Measurements from ENCODE around the gene USP36. TPM values are rescaled to one million over a fixed set of nuclear protein-coding genes. Genes with fewer than 3 reads are reported as not detected.
"Not testable (repeated sequence)": the region's sequence is repeated elsewhere in the genome, so short reads cannot be mapped to it uniquely, and the experiment has no call there.

The USP36 gene
- total RNA-seq, 1 experiment from 2014 or later = 113 TPM

GRCh38 chr17:78753316-78754250, 87.0 kb downstream of the USP36 start:
- ChIA-PET CTCF (no interaction called here), POLR2A (no interaction called here)
- H3K36me3 ChIP-seq (ENCODE audit: control insufficient read depth, insufficient read depth, low read length) = no peaks in the 10 kb centered on the region
- no peak overlapping the region for H3K4me3 ChIP-seq (ENCODE audit: low read depth in 2 of 2, low read length in 2 of 2)
- H3K27ac ChIP-seq (ENCODE audit: low read length) = no peak overlapping the region
- no peaks in the 10 kb centered on the region for H3K27me3 ChIP-seq (ENCODE audit: control insufficient read depth, insufficient read depth, low read length)
- ATAC-seq (no peak), DNase-seq (ENCODE audit: low read depth, low spot score) (no peak)
- no peak for TF ChIP-seq SIN3A (IDR thresholded peaks at IDR 0.05; ENCODE audit: borderline replicate concordance, insufficient read depth, low read depth, low read length)
- TF ChIP-seq CTCF (IDR thresholded peaks at IDR 0.05) = no peak
- no peak for TF ChIP-seq POLR2AphosphoS5 (IDR thresholded peaks at IDR 0.05; ENCODE audit: low read depth, low read length)
- no peak for TF ChIP-seq REST (IDR thresholded peaks at IDR 0.05; ENCODE audit: insufficient read depth in 1 of 2, low read depth in 2 of 2, low read length in 1 of 2)
- H3K4me1 ChIP-seq (ENCODE audit: control insufficient read depth, insufficient read depth, low read length) = peaks cover 2% of the 10 kb centered on the region; the same call in 1 of the 2 replicates
- in situ Hi-C loops (cut with HindIII; ENCODE audit: low pct_unique_long_range_greater_than_20kb, low sequenced_read_pairs) (no loop called here), intact Hi-C loops (cut with micrococcal nuclease; ENCODE audit: unreplicated experiment) (no loop called here)
- no TSS peak for BruUV-seq (replicated peaks)
- no peaks in the 10 kb centered on the region for H3K9me3 ChIP-seq (ENCODE audit: control insufficient read depth, insufficient read depth, low read depth, low read length)

- Histone ChIP-seq H3K9me3 (ENCODE audit: control insufficient read depth, insufficient read depth, low read depth, low read length) (no peaks in the 10 kb centered on the region), H3K27me3 (ENCODE audit: control insufficient read depth, insufficient read depth, low read length) (no peaks in the 10 kb centered on the region), H3K4me1 (ENCODE audit: control insufficient read depth, insufficient read depth, low read length) (0 out of 2 replicates have a peak, but pooled peaks cover 2% of the 10 kb centered on the region), H3K4me3 (ENCODE audit: low read depth in 2 of 2, low read length in 2 of 2) (no peak overlapping the region), H3K27ac (ENCODE audit: low read length) (no peak overlapping the region), H3K36me3 (ENCODE audit: control insufficient read depth, insufficient read depth, low read length) (no peaks in the 10 kb centered on the region)
- TF ChIP-seq REST (IDR thresholded peaks at IDR 0.05; ENCODE audit: insufficient read depth in 1 of 2, low read depth in 2 of 2, low read length in 1 of 2) (no peak), SIN3A (IDR thresholded peaks at IDR 0.05; ENCODE audit: borderline replicate concordance, insufficient read depth, low read depth, low read length) (no peak), CTCF (IDR thresholded peaks at IDR 0.05) (no peak), POLR2AphosphoS5 (IDR thresholded peaks at IDR 0.05; ENCODE audit: low read depth, low read length) (no peak), TCF7L2 (IDR thresholded peaks at IDR 0.05; ENCODE audit: low read depth, low read length) (no peak)
- in situ Hi-C loops (cut with HindIII; ENCODE audit: low pct_unique_long_range_greater_than_20kb, low sequenced_read_pairs) (no loop called here), intact Hi-C loops (cut with micrococcal nuclease; ENCODE audit: unreplicated experiment) (no loop called here)
- ChIA-PET POLR2A (no interaction called here), CTCF (no interaction called here)
- no TSS peak for BruUV-seq (replicated peaks)
- DNase-seq (ENCODE audit: low read depth, low spot score) = no peak
- no peak for ATAC-seq
Measured at GRCh38 chr17:78751447-78752161, 89.0 kb downstream of the USP36 start.

- ATAC-seq; CTCF ChIA-PET; H3K9me3 ChIP-seq (ENCODE audit: control insufficient read depth, insufficient read depth, low read depth, low read length); DNase-seq (ENCODE audit: low read depth, low spot score); H3K27me3 ChIP-seq (ENCODE audit: control insufficient read depth, insufficient read depth, low read length); H3K27ac ChIP-seq (ENCODE audit: low read length); intact Hi-C loops (cut with micrococcal nuclease; ENCODE audit: unreplicated experiment); POLR2A ChIA-PET; H3K4me3 ChIP-seq (ENCODE audit: low read depth in 2 of 2, low read length in 2 of 2); H3K36me3 ChIP-seq (ENCODE audit: control insufficient read depth, insufficient read depth, low read length); in situ Hi-C loops (cut with HindIII; ENCODE audit: low pct_unique_long_range_greater_than_20kb, low sequenced_read_pairs); BruUV-seq (replicated peaks); H3K4me1 ChIP-seq (ENCODE audit: control insufficient read depth, insufficient read depth, low read length): not testable (repeated sequence)
Measured at GRCh38 chr17:78751000-78751399, 89.6 kb downstream of the USP36 start.
